HepG2 (cell line): ENCODE results near the gene KIN. TPM values are rescaled to one million over a fixed set of nuclear protein-coding genes. Genes with fewer than 3 reads are reported as not detected.

Source experiments
- ERF ChIP-seq: IDR thresholded peaks from 2 replicates; pipeline ENCODE4 v1.6.1; 2018; ENCODE audit warnings: missing biosample characterization, missing genetic modification reagents
- KDM5B ChIP-seq: sonication (generic); formaldehyde crosslinking; IDR thresholded peaks from 2 replicates; pipeline ENCODE4 v1.4.0; 2020; ENCODE audit warnings: missing genetic modification reagents, mild to moderate bottlenecking, borderline replicate concordance
- MED13 ChIP-seq: sonication (generic); formaldehyde crosslinking; IDR thresholded peaks from 2 replicates; pipeline ENCODE4 v1.5.0; 2020; ENCODE audit warnings: missing genetic modification reagents
- PRPF4 ChIP-seq: fragments of 200-400 bp; formaldehyde crosslinking; IDR thresholded peaks from 2 replicates; pipeline ENCODE4 v1.6.1; 2016; ENCODE audit warnings: low read length, low read depth; ENCODE audit not compliant: poor library complexity, severe bottlenecking
- RARG ChIP-seq: sonication (generic); formaldehyde crosslinking; IDR thresholded peaks from 2 replicates; pipeline ENCODE4 v1.4.0; 2020; ENCODE audit warnings: low read depth, mild to moderate bottlenecking, missing genetic modification reagents
- SRY ChIP-seq: sonication (generic); formaldehyde crosslinking; IDR thresholded peaks from 2 replicates; pipeline ENCODE4 v1.8.0; 2022; ENCODE audit warnings: mild to moderate bottlenecking, missing genetic modification reagents
- TBP ChIP-seq: sonication (generic); formaldehyde crosslinking; IDR thresholded peaks from 2 replicates; pipeline ENCODE4 v1.5.0; 2020; ENCODE audit warnings: missing genetic modification reagents
- TSC22D2 ChIP-seq: sonication (generic); formaldehyde crosslinking; IDR thresholded peaks from 2 replicates; pipeline ENCODE4 v1.5.1; 2020; ENCODE audit warnings: missing genetic modification reagents, mild to moderate bottlenecking, borderline replicate concordance
- ZNF256 ChIP-seq: sonication (generic); formaldehyde crosslinking; conservative IDR thresholded peaks from 2 replicates; pipeline ENCODE4 v1.4.0; 2020; ENCODE audit warnings: missing genetic modification reagents
- ZNF530 ChIP-seq: sonication (generic); formaldehyde crosslinking; IDR thresholded peaks from 2 replicates; pipeline ENCODE4 v1.5.0; 2020; ENCODE audit warnings: low read depth, mild to moderate bottlenecking, missing genetic modification reagents
- ZNF572 ChIP-seq: sonication (generic); formaldehyde crosslinking; IDR thresholded peaks from 2 replicates; pipeline ENCODE4 v1.5.1; 2020; ENCODE audit warnings: mild to moderate bottlenecking, missing genetic modification reagents
- ZNF619 ChIP-seq: sonication (generic); formaldehyde crosslinking; IDR thresholded peaks from 2 replicates; pipeline ENCODE4 v1.4.0; 2020; ENCODE audit warnings: mild to moderate bottlenecking, missing genetic modification reagents
- ZNF724P ChIP-seq: sonication (generic); formaldehyde crosslinking; IDR thresholded peaks from 2 replicates; pipeline ENCODE4 v1.8.0; 2022; ENCODE audit warnings: missing genetic modification reagents, borderline replicate concordance
- ZNF746 ChIP-seq: sonication (generic); formaldehyde crosslinking; IDR thresholded peaks from 2 replicates; pipeline ENCODE4 v1.8.0; 2022; ENCODE audit warnings: mild to moderate bottlenecking, missing genetic modification reagents
- ZNF766 ChIP-seq: sonication (generic); formaldehyde crosslinking; IDR thresholded peaks from 2 replicates; pipeline ENCODE4 v1.5.0; 2020; ENCODE audit warnings: missing genetic modification reagents, borderline replicate concordance
- ZNF777 ChIP-seq: sonication (generic); formaldehyde crosslinking; IDR thresholded peaks from 2 replicates; pipeline ENCODE4 v1.4.0; 2020; ENCODE audit warnings: missing genetic modification reagents
- ZSCAN9 ChIP-seq: IDR thresholded peaks from 2 replicates; pipeline ENCODE4 v1.6.1; 2016; ENCODE audit warnings: borderline replicate concordance
- polyA plus RNA-seq, 8 experiments: library from polyadenylated mRNA; depleted of rRNA in 3 of 8; stranded (reverse) in 7 of 8; unstranded in 1 of 8; fragments of >200 nt; fragmentation: Illumina TruSeq in 4 of 8; extraction: Trizol in 4 of 8; gene quantifications; 2 replicates each; pipeline versions ENCODE4 v1.2.1 to v1.2.3, GENCODE V29; 2011 to 2016; ENCODE audit warnings: low read depth in 4 of 8, missing spikeins in 1 of 8, mixed read lengths in 1 of 8; ENCODE audit not compliant: insufficient read depth in 1 of 8
- total RNA-seq, 5 experiments: library from RNA; depleted of rRNA; stranded (reverse); fragments of >200 nt; fragmentation: Illumina TruSeq; extraction: Trizol; gene quantifications; 2 replicates each; pipeline ENCODE4 v1.2.3, GENCODE V29; 2016; ENCODE audit warnings: low read depth in 1 of 5
- TF ChIP-seq, protein P1 (sequence below): sonication (generic); formaldehyde crosslinking; IDR thresholded peaks from 2 replicates; pipeline ENCODE4 v1.4.0; 2020; ENCODE audit warnings: missing genetic modification reagents, borderline replicate concordance
- TF ChIP-seq, protein P2 (sequence below): IDR thresholded peaks from 2 replicates; pipeline ENCODE4 v1.6.1; 2016; ENCODE audit warnings: low read depth
- TF ChIP-seq, protein P3 (sequence below): sonication (generic); formaldehyde crosslinking; IDR thresholded peaks from 2 replicates; pipeline ENCODE4 v1.4.0; 2020; ENCODE audit warnings: missing genetic modification reagents
- TF ChIP-seq, protein P4 (sequence below): sonication (generic); formaldehyde crosslinking; IDR thresholded peaks from 2 replicates; pipeline ENCODE4 v1.8.1; 2023; ENCODE audit warnings: mild to moderate bottlenecking, inconsistent platforms, moderate library complexity, missing genetic modification reagents, borderline replicate concordance

KIN gene
- total and polyA plus RNA-seq, 2 of the 13 experiments (the other 11 are each of a cell fraction or from before 2014, with no cell fraction given), result 4.9 to 23.2 TPM

DNA sequence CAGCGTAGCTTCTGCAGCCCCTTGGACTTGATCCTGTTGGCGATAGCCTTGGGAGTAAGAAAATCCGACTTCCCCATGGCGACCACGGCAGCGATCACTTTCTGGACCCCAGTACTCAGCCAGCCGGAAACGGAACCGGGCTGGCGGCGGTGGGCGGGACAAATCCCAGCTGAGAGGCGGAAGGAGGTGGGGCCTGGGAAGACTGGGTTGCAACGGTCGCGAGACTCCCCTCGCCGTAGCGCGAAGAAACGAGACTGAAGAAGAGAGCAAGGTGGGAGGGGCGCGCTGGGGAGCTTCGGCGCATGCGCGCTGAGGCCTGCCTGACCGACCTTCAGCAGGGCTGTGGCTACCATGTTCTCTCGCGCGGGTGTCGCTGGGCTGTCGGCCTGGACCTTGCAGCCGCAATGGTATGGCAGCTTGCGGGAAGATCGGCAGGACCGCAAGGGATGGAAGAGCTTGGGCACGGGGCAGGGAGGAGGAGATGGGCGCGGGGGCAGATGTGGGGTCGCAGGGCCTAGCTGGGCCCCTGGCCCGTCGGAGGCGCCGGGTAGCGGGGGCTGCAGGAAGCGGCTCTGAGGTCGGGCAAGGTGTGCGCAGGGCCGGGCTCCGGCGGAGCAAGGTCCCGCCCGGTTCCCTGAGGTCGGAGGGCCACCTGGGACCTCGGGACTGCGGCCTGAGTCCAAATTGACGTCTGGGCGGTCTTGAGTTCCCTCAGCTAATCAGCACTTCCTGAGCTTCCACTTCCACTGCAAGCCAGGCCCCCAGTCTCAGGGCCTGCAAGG lies at the start of gene KIN, which contains the start of gene ATP5F1C (continued):
- TF ChIP-seq, protein P1, sequence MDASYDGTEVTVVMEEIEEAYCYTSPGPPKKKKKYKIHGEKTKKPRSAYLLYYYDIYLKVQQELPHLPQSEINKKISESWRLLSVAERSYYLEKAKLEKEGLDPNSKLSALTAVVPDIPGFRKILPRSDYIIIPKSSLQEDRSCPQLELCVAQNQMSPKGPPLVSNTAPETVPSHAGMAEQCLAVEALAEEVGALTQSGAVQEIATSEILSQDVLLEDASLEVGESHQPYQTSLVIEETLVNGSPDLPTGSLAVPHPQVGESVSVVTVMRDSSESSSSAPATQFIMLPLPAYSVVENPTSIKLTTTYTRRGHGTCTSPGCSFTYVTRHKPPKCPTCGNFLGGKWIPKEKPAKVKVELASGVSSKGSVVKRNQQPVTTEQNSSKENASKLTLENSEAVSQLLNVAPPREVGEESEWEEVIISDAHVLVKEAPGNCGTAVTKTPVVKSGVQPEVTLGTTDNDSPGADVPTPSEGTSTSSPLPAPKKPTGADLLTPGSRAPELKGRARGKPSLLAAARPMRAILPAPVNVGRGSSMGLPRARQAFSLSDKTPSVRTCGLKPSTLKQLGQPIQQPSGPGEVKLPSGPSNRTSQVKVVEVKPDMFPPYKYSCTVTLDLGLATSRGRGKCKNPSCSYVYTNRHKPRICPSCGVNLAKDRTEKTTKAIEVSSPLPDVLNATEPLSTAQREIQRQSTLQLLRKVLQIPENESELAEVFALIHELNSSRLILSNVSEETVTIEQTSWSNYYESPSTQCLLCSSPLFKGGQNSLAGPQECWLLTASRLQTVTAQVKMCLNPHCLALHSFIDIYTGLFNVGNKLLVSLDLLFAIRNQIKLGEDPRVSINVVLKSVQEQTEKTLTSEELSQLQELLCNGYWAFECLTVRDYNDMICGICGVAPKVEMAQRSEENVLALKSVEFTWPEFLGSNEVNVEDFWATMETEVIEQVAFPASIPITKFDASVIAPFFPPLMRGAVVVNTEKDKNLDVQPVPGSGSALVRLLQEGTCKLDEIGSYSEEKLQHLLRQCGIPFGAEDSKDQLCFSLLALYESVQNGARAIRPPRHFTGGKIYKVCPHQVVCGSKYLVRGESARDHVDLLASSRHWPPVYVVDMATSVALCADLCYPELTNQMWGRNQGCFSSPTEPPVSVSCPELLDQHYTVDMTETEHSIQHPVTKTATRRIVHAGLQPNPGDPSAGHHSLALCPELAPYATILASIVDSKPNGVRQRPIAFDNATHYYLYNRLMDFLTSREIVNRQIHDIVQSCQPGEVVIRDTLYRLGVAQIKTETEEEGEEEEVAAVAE, result peak; percentile 8; the same call in 1 of the 2 replicates
- peak; percentile 19; the same call in 1 of the 2 replicates for TF ChIP-seq ZNF256 (CRISPR knock-in tag)
- TF ChIP-seq TBP (CRISPR knock-in tag), result no peak
- TF ChIP-seq ZNF619, result peak; percentile 84; the same call in 1 of the 2 replicates
- peak; percentile 88; the same call in 1 of the 2 replicates for TF ChIP-seq SRY (CRISPR knock-in tag)
- 0 out of 2 replicates have a peak, but pooled peaks have one; percentile 74 for TF ChIP-seq ZSCAN9
- no peak for TF ChIP-seq PRPF4
- TF ChIP-seq ZNF777 (CRISPR knock-in tag), result peak; percentile 83
- 0 out of 2 replicates have a peak, but pooled peaks have one; percentile 48 for TF ChIP-seq ZNF572 (CRISPR knock-in tag)
- TF ChIP-seq, protein P2, sequence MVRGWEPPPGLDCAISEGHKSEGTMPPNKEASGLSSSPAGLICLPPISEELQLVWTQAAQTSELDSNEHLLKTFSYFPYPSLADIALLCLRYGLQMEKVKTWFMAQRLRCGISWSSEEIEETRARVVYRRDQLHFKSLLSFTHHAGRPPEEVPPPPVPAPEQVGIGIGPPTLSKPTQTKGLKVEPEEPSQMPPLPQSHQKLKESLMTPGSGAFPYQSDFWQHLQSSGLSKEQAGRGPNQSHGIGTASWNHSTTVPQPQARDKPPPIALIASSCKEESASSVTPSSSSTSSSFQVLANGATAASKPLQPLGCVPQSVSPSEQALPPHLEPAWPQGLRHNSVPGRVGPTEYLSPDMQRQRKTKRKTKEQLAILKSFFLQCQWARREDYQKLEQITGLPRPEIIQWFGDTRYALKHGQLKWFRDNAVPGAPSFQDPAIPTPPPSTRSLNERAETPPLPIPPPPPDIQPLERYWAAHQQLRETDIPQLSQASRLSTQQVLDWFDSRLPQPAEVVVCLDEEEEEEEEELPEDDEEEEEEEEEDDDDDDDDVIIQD (CRISPR knock-in tag), result peak; percentile 37; the same call in 1 of the 2 replicates
- peak; percentile 36; the same call in 1 of the 2 replicates for TF ChIP-seq ZNF530 (CRISPR knock-in tag)
- TF ChIP-seq, protein P3, sequence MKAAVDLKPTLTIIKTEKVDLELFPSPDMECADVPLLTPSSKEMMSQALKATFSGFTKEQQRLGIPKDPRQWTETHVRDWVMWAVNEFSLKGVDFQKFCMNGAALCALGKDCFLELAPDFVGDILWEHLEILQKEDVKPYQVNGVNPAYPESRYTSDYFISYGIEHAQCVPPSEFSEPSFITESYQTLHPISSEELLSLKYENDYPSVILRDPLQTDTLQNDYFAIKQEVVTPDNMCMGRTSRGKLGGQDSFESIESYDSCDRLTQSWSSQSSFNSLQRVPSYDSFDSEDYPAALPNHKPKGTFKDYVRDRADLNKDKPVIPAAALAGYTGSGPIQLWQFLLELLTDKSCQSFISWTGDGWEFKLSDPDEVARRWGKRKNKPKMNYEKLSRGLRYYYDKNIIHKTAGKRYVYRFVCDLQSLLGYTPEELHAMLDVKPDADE (CRISPR knock-in tag), result no peak
- 0 out of 2 replicates have a peak, but pooled peaks have one; percentile 52 for TF ChIP-seq RARG (CRISPR knock-in tag)
- TF ChIP-seq, protein P4, sequence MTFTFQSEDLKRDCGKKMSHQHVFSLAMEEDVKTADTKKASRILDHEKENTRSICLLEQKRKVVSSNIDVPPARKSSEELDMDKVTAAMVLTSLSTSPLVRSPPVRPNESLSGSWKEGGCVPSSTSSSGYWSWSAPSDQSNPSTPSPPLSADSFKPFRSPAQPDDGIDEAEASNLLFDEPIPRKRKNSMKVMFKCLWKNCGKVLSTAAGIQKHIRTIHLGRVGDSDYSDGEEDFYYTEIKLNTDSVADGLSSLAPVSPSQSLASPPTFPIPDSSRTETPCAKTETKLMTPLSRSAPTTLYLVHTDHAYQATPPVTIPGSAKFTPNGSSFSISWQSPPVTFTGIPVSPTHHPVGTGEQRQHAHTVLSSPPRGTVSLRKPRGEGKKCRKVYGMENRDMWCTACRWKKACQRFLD (CRISPR knock-in tag), result peak; percentile 43; the same call in 1 of the 2 replicates
- 0 out of 2 replicates have a peak, but pooled peaks have one; percentile 80 for TF ChIP-seq ZNF724P (CRISPR knock-in tag)
- TF ChIP-seq ZNF766 (CRISPR knock-in tag), result peak; percentile 52
- 0 out of 2 replicates have a peak, but pooled peaks have one; percentile 56 for TF ChIP-seq TSC22D2 (CRISPR knock-in tag)
- TF ChIP-seq ZNF746 (CRISPR knock-in tag), result no peak
- 0 out of 2 replicates have a peak, but pooled peaks have one; percentile 13 for TF ChIP-seq ERF
- 0 out of 2 replicates have a peak, but pooled peaks have one; percentile 75 for TF ChIP-seq MED13 (CRISPR knock-in tag)
- peak; percentile 84; the same call in 1 of the 2 replicates for TF ChIP-seq KDM5B (CRISPR knock-in tag)
